Uterus (tissue), 4 donors: ENCODE measurements around the gene RAB40C. TPM values are rescaled to one million over a fixed set of nuclear protein-coding genes. Genes with fewer than 3 reads are reported as not detected.

Experiments
- DNase-seq, 2 donors: peaks; one replicate each; pipeline ENCODE4 v3.0.0-alpha.2; 2019 to 2020
- H3K27ac ChIP-seq, 2 donors: fragments of 200-600 bp; sonication (generic); 1 replicate in 1 of 2; 2 replicates in 1 of 2; pipeline ENCODE4 v1.5.1; 2016 to 2018
- H3K27me3 ChIP-seq, 2 donors: fragments of 200-600 bp; sonication (generic); one replicate each; pipeline ENCODE4 v1.5.1; 2018 to 2019; ENCODE audit warnings: control low read depth in 1 of 2
- H3K36me3 ChIP-seq, 2 donors: fragments of 200-600 bp; sonication (generic); one replicate each; pipeline ENCODE4 v1.5.1; 2019; ENCODE audit warnings: control low read depth in 1 of 2
- H3K4me1 ChIP-seq, 2 donors: fragments of 200-600 bp; sonication (generic); one replicate each; pipeline ENCODE4 v1.5.1; 2018 to 2019; ENCODE audit warnings: control low read depth in 1 of 2
- H3K4me3 ChIP-seq, 2 donors: fragments of 200-600 bp; sonication (generic); 1 replicate in 1 of 2; 2 replicates in 1 of 2; pipeline ENCODE4 v1.5.1; 2018 to 2019; ENCODE audit warnings: mild to moderate bottlenecking in 1 of 2
- H3K9me3 ChIP-seq, 2 donors: fragments of 200-600 bp; sonication (generic); one replicate each; pipeline ENCODE4 v1.5.1; 2019; ENCODE audit warnings: control low read depth in 1 of 2
- CTCF ChIP-seq, 4 experiments: fragments of 200-600 bp in 2 of 4; fragments of 450-650 bp in 2 of 4; sonication (generic) in 2 of 4; IDR thresholded peaks; one replicate each; pipeline ENCODE4 v1.5.1; 2016 to 2019; ENCODE audit warnings: antibody characterized with exemption in 4 of 4, mild to moderate bottlenecking in 2 of 4, moderate library complexity in 1 of 4
- POLR2A ChIP-seq, 2 donors: fragments of 450-650 bp; IDR thresholded peaks; one replicate each; pipeline ENCODE4 v1.6.1; 2016; ENCODE audit warnings: antibody characterized with exemption in 2 of 2, mild to moderate bottlenecking in 1 of 2, moderate library complexity in 1 of 2
- intact Hi-C: fragments of 100-400 bp; cut with DNase I; formaldehyde crosslinking; loops from one replicate; pipeline ENCODE4 v1.15.1; 2023; ENCODE audit warnings: low total_unique reads
- total RNA-seq, 4 donors: library from RNA; depleted of rRNA in 3 of 4; stranded (reverse); fragments of >200 nt in 3 of 4; gene quantifications; one replicate each; pipeline versions ENCODE4 v1.1.0 to v1.2.4, GENCODE V29; 2014 to 2023
- donor health status: DM: yes; HTN: yes; CAD: no.

Gene RAB40C
- total RNA-seq, 4 donors from 2014 or later, result 0.59 to 25.4 (median 14.3) TPM

DNA sequence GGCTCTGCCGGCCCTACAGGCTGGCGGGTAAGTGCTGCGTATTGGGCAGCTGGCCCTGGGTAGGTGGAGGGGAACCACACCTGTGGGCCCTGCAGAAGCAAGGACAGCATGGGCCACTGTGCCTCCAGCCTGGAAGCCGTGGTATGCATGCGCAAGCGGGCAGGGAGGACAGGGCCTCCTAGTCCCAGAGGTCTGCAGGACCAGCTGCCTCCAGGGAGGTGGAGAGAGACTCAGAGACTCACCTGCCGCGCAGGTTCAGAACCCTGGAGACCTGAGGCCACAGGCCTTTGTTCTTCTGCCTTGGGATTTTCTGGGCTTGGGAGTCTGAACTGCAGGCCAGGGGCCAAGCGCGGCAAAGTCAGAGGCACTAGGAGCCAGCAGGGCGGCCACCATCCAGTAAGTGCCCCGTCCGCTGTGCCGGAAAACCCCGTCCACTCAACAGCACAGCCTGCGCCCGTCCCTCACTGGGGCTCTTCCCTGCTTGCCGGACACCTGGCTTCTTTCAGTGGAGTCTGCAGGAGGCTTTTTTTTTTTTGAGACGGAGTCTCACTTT, 8.8 kb upstream of the RAB40C start:
- no peaks in the 10 kb centered on the region for H3K27me3 ChIP-seq
- no peak overlapping the region for H3K4me3 ChIP-seq
- H3K9me3 ChIP-seq, result no peaks in the 10 kb centered on the region
- intact Hi-C loops, result no loop called here
- H3K27ac ChIP-seq, result no peak overlapping the region
- DNase-seq, result no peak
- no peaks in the 10 kb centered on the region for H3K36me3 ChIP-seq
- TF ChIP-seq CTCF (IDR thresholded peaks at IDR 0.05), result no peak
- no peaks in the 10 kb centered on the region for H3K4me1 ChIP-seq

DNA sequence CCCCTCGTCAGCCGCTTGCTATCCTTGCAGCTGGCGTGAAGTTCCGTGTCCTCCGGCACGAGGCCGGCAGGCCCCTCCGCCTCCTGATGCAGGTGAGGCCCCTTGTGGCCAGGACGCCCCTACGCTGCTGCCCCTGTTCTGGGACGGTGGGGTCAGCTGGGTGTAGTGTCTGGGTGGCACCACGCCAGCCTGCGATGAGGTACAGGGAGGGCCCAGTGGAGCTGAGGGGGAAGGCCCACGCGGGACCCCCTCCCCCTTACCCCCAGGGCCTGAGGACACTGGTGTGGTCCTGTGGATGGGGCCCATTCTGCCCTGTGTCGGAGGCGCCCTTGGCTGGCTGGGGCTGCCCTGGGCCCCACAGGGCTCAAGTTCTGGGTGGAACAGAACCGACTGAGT, 7.7 kb upstream of the RAB40C start:
- H3K4me1 ChIP-seq, result peaks cover 0 to 2% of the 10 kb centered on the region in 2 donors
- H3K27ac ChIP-seq, result no peak overlapping the region
- H3K4me3 ChIP-seq, result no peak overlapping the region
- no peak for DNase-seq
- H3K36me3 ChIP-seq, result no peaks in the 10 kb centered on the region
- intact Hi-C loops, result no loop called here
- TF ChIP-seq POLR2A (IDR thresholded peaks at IDR 0.05) (no peak), CTCF (IDR thresholded peaks at IDR 0.05) (no peak)
- no peaks in the 10 kb centered on the region for H3K9me3 ChIP-seq
- no peaks in the 10 kb centered on the region for H3K27me3 ChIP-seq

- intact Hi-C loops, result no loop called here
- TF ChIP-seq CTCF (IDR thresholded peaks at IDR 0.05), result no peak
- no peak for TF ChIP-seq POLR2A (IDR thresholded peaks at IDR 0.05)
- H3K9me3 ChIP-seq, result no peaks in the 10 kb centered on the region
Observed at GRCh38 chr16:582614-583331, 7.1 kb upstream of the RAB40C start.

DNA sequence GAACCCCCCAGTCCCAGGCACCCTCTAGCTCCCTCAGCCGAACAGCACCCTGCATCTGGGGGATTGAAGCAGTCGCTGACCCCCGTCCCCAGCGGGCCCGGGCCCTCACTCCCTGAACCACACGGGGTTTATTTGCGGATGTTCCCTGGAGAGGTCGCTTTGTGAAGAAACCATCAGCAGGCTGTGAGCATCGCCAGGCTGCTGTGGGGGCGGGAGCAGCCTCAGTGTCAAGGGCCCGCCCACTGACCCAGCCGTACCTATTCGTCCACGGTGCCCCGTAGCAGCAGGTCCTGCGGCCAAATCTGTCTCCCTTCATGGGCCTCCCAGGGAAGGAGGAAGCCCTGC, 6.4 kb upstream of the RAB40C start:
- intact Hi-C loops, result no loop called here
- H3K4me3 ChIP-seq, result no peak overlapping the region
- DNase-seq, result no peak
- no peak overlapping the region for H3K27ac ChIP-seq
- H3K9me3 ChIP-seq, result no peaks in the 10 kb centered on the region
- no peaks in the 10 kb centered on the region for H3K36me3 ChIP-seq
- TF ChIP-seq CTCF (IDR thresholded peaks at IDR 0.05) (no peak), POLR2A (IDR thresholded peaks at IDR 0.05) (no peak)
- H3K4me1 ChIP-seq, result peaks cover 0 to 13% of the 10 kb centered on the region in 2 donors
- no peaks in the 10 kb centered on the region for H3K27me3 ChIP-seq

More at GRCh38 chr16:582614-583331, 7.1 kb upstream of the RAB40C start:
- H3K27me3 ChIP-seq, result no peaks in the 10 kb centered on the region
- H3K4me1 ChIP-seq, result peaks cover 0 to 7% of the 10 kb centered on the region in 2 donors
- no peak overlapping the region for H3K4me3 ChIP-seq
- no peak overlapping the region for H3K27ac ChIP-seq
- H3K36me3 ChIP-seq, result no peaks in the 10 kb centered on the region
- no peak for DNase-seq

- no peak for TF ChIP-seq POLR2A (IDR thresholded peaks at IDR 0.05)
- no peak for TF ChIP-seq CTCF (IDR thresholded peaks at IDR 0.05)
- no peaks in the 10 kb centered on the region for H3K27me3 ChIP-seq
- H3K4me1 ChIP-seq, result peaks cover 0 to 15% of the 10 kb centered on the region in 2 donors
- H3K4me3 ChIP-seq, result no peak overlapping the region
- H3K36me3 ChIP-seq, result no peaks in the 10 kb centered on the region
- intact Hi-C loops, result no loop called here
- H3K9me3 ChIP-seq, result no peaks in the 10 kb centered on the region
- peak in 1 of 2 donors; percentile 23 for DNase-seq
- no peak overlapping the region for H3K27ac ChIP-seq
Observed at GRCh38 chr16:583815-584591, 5.9 kb upstream of the RAB40C start.
